Fibroblast of lung (primary cell): Measurements from ENCODE around the gene ZNF655. TPM values are rescaled to one million over a fixed set of nuclear protein-coding genes. Genes with fewer than 3 reads are reported as not detected.

Experiments
- DNase-seq, 2 donors: peaks; one replicate each; pipeline versions ENCODE4 v3.0.0 to v3.0.0-alpha.2; 2010; ENCODE audit warnings: low read depth in 2 of 2
- H2AFZ ChIP-seq: 2 replicates; pipeline ENCODE4 v1.5.1; 2012; ENCODE audit warnings: low read length, control low read depth, inconsistent platforms
- H3K27ac ChIP-seq: 2 replicates; pipeline ENCODE4 v1.5.1; 2011; ENCODE audit warnings: low read length, control low read depth; ENCODE audit not compliant: insufficient read depth
- H3K27me3 ChIP-seq: 2 replicates; pipeline ENCODE4 v1.5.1; 2011; ENCODE audit warnings: mild to moderate bottlenecking, low read length; ENCODE audit not compliant: control insufficient read depth, insufficient read depth
- H3K36me3 ChIP-seq: 2 replicates; pipeline ENCODE4 v1.5.1; 2011; ENCODE audit warnings: low read length; ENCODE audit not compliant: control insufficient read depth, insufficient read depth
- H3K4me1 ChIP-seq: 2 replicates; pipeline ENCODE4 v1.5.1; 2011; ENCODE audit warnings: low read length; ENCODE audit not compliant: control insufficient read depth, insufficient read depth; ENCODE audit errors: extremely low read depth
- H3K4me2 ChIP-seq: 2 replicates; pipeline ENCODE4 v1.5.1; 2011; ENCODE audit warnings: low read length, control low read depth; ENCODE audit not compliant: insufficient read depth; ENCODE audit errors: extremely low read depth
- H3K4me3 ChIP-seq, 4 experiments: fragments of 200-600 bp in 1 of 4; sonication (generic) in 1 of 4; replicated peaks in 1 of 4; 2 replicates each; pipeline ENCODE4 v1.5.1; 2011 to 2016; ENCODE audit warnings: low read length in 4 of 4, low read depth in 3 of 4, mild to moderate bottlenecking in 3 of 4, control low read depth in 2 of 4, inconsistent platforms in 1 of 4, mixed read lengths in 1 of 4; ENCODE audit not compliant: insufficient read depth in 1 of 4; ENCODE audit errors: control extremely low read depth in 1 of 4
- H3K79me2 ChIP-seq: 2 replicates; pipeline ENCODE4 v1.5.1; 2012; ENCODE audit warnings: mild to moderate bottlenecking, low read length, inconsistent platforms; ENCODE audit not compliant: control insufficient read depth, insufficient read depth
- H3K9ac ChIP-seq: 2 replicates; pipeline ENCODE4 v1.5.1; 2011; ENCODE audit warnings: mild to moderate bottlenecking, low read length, control low read depth; ENCODE audit not compliant: insufficient read depth
- H3K9me3 ChIP-seq: 2 replicates; pipeline ENCODE4 v1.5.1; 2012; ENCODE audit warnings: low read depth, low read length; ENCODE audit not compliant: control insufficient read depth, insufficient read depth
- H4K20me1 ChIP-seq: 2 replicates; pipeline ENCODE4 v1.5.1; 2011; ENCODE audit warnings: low read length; ENCODE audit not compliant: control insufficient read depth, insufficient read depth; ENCODE audit errors: extremely low read depth
- CTCF ChIP-seq, 2 donors: IDR thresholded peaks in 1 of 2; conservative IDR thresholded peaks in 1 of 2; 1 replicate in 1 of 2; 2 replicates in 1 of 2; pipeline ENCODE4 v1.5.1; 2011 to 2012; ENCODE audit warnings: low read length in 2 of 2, control low read depth in 1 of 2, inconsistent platforms in 1 of 2, low read depth in 1 of 2, mild to moderate bottlenecking in 1 of 2
- EZH2 ChIP-seq: IDR thresholded peaks from 2 replicates; pipeline ENCODE4 v1.5.1; 2012; ENCODE audit warnings: low read length, control low read depth, mild to moderate bottlenecking; ENCODE audit errors: missing control alignments
- polyA plus RNA-seq, 2 donors: library from polyadenylated mRNA; depleted of rRNA in 1 of 2; stranded (reverse) in 1 of 2; unstranded in 1 of 2; fragments of >200 nt; gene quantifications; 2 replicates each; pipeline ENCODE4 v1.2.1, GENCODE V29; 2011 to 2012; ENCODE audit warnings: missing spikeins in 1 of 2
- total RNA-seq: library from RNA; depleted of rRNA; stranded (reverse); fragments of >200 nt; gene quantifications from 2 replicates; pipeline ENCODE4 v1.2.1, GENCODE V29; 2014

Gene ZNF655
- total and polyA plus RNA-seq, 2 donors (not counting 1 experiment from before 2014, with no cell fraction given): 60.4 to 92.6 TPM

GRCh38 chr7:99554939-99555338 is 3.5 kb upstream of the ZNF655 start:
- Histone ChIP-seq H3K79me2 (peaks cover 42% of the 10 kb centered on the region), H3K36me3 (no peaks in the 10 kb centered on the region), H3K27ac (no peak overlapping the region)

GRCh38 chr7:99557196-99557607 is 1.2 kb upstream of the ZNF655 start:
- peaks cover 11% of the 10 kb centered on the region for H3K36me3 ChIP-seq
- peak overlapping the region; percentile 77 to 94 (median 86) for H3K4me3 ChIP-seq
- no peak for DNase-seq
- H3K9ac ChIP-seq: no peak overlapping the region
- no peaks in the 10 kb centered on the region for H3K27me3 ChIP-seq
- no peak overlapping the region for H2AFZ ChIP-seq
- H3K27ac ChIP-seq: no peak overlapping the region
- H3K4me1 ChIP-seq: peaks cover 16% of the 10 kb centered on the region
- peak overlapping the region; percentile 87 for H3K4me2 ChIP-seq
- peaks cover 52% of the 10 kb centered on the region for H3K79me2 ChIP-seq
- TF ChIP-seq EZH2: no peak
- no peak for TF ChIP-seq CTCF (conservative IDR thresholded peaks at IDR 0.05 in 1 of 2, IDR thresholded peaks at IDR 0.05 in 1 of 2; ENCODE audit: low read depth in 1 of 2, low read length in 2 of 2)
- H4K20me1 ChIP-seq: no peaks in the 10 kb centered on the region
- no peaks in the 10 kb centered on the region for H3K9me3 ChIP-seq

More at GRCh38 chr7:99554939-99555338, 3.5 kb upstream of the ZNF655 start:
- Histone ChIP-seq H3K4me2 (no peak overlapping the region), H4K20me1 (no peaks in the 10 kb centered on the region), H3K27me3 (no peaks in the 10 kb centered on the region), H2AFZ (no peak overlapping the region), H3K9me3 (no peaks in the 10 kb centered on the region), H3K9ac (no peak overlapping the region), H3K4me3 (no peak overlapping the region), H3K4me1 (no peaks in the 10 kb centered on the region)
- no peak for DNase-seq
- TF ChIP-seq EZH2: no peak
- no peak for TF ChIP-seq CTCF (conservative IDR thresholded peaks at IDR 0.05 in 1 of 2, IDR thresholded peaks at IDR 0.05 in 1 of 2; ENCODE audit: low read depth in 1 of 2, low read length in 2 of 2)

GRCh38 chr7:99557940-99558305 is 519 bp upstream of the ZNF655 start:
- peaks cover 14% of the 10 kb centered on the region for H3K36me3 ChIP-seq
- peak overlapping the region; percentile 85 for H2AFZ ChIP-seq
- DNase-seq: no peak
- peak overlapping the region; percentile 87 for H3K4me2 ChIP-seq
- H3K9ac ChIP-seq: peak overlapping the region; percentile 99
- H3K4me3 ChIP-seq: peak overlapping the region; percentile 77 to 94 (median 86)
- H4K20me1 ChIP-seq: no peaks in the 10 kb centered on the region
- peaks cover 52% of the 10 kb centered on the region for H3K79me2 ChIP-seq
- H3K27me3 ChIP-seq: no peaks in the 10 kb centered on the region
- peaks cover 20% of the 10 kb centered on the region for H3K4me1 ChIP-seq
- TF ChIP-seq EZH2: no peak
- no peak for TF ChIP-seq CTCF (conservative IDR thresholded peaks at IDR 0.05 in 1 of 2, IDR thresholded peaks at IDR 0.05 in 1 of 2; ENCODE audit: low read depth in 1 of 2, low read length in 2 of 2)
- H3K9me3 ChIP-seq: no peaks in the 10 kb centered on the region
- peak overlapping the region; percentile 93 for H3K27ac ChIP-seq
